Measurements from ENCODE around the gene FGF3.

FGF3 gene

DNA sequence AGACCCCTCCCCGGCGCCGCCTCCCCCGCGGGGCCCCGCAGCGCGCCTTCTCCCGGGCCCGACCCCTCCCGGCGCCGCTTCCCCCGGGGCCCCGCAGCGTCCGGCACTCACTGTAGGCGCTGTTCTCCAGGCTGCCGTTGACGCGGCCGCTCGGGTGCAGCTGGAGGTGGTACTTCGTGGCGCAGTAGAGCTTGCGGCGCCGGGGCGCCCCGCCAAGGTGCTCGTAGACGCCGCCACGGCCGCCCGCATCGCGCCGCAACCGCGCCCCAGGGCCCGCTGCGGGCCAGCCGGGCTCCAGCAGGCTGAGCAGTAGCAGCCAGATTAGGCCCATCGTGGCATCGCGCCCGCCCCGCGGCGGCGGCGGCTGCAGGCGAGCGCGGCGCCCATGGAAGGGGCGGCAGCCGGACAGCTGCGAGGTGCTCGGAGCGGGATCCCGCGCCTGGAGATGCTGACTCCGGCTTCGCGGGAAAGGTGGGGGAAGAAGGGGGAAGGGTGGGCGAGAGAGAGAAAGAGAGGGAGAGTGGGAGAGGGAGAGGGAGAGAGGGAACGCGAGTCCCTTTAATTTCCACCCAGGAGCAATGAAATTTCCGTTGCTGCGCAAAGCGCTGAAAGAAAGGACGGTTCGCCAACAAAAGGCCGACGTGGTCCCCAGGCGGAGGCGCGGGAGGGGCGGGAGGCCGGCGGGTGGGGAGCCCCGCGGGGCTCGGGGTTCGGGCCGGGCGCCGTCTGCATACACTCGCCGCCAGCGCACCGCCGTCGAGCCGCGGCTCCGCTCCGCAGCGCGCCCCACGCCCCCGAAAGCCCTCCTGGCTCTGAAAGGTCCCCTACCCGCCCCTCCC is at the start of gene FGF3:
FGF3 (minus strand) TSS at position 814 of the 839 bp plus-strand sequence; CDS start at position 331, 483 bp downstream.
- no peak for FAIRE-seq

DNA sequence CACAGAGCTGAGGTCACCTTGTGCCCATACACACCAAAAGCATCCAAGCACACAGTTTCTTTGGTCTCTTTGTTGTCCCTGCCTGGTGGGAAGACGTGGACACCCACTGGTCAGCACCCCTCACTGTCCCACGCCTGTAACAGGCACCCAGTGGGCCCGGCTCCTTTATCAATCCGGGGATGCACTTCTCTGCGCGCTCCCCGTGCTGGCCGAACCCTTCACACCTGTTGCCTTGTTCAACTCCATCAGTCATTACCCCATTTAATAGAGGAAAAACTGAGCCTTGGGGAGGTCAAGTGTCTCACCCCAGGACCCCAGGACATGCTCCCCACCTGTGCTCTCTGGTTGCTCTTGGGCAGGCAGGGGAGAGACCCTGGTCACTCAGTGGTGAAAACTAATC is 49.7 kb upstream of the FGF3 start:
- no peak for FAIRE-seq

DNA sequence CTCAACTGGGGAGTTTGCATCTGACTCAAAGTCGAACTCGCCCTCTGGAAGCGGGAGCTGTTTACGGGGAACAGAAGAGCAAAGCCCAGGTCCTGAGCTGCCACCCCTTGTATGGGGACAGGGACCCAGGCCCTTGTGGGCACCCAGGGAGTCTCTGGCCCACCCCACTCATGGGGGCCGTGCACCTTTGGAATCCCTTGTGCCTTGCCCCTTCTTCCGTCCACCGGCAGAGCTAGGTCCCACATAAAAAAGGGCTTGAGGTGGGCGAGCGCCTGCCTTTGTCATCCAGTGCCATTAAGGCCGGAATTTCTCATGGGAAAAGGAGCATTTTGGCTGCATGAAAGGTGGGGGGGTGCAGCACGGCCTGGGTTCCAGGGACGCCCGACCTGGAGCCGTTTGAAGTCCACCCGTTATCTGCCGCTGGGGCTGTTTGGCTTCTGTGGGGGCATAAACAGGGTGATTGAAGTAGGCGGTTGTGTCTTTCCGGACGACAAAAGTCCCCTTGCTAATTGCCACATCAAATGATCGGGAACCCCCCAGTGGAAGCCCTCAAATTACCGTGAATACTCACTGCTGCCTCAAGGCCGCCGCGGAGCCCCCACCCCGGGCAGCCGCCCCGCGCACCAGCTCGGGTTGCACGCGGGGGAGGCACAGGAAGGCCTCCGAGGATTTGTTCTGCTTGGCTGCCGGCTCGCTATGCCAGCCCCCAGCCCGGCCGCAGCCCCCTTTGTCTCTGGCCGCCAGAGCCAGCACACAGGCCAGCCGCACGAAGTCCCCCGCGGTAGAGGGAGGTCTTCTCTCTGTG is 49.0 kb upstream of the FGF3 start:
- no peak for FAIRE-seq

DNA sequence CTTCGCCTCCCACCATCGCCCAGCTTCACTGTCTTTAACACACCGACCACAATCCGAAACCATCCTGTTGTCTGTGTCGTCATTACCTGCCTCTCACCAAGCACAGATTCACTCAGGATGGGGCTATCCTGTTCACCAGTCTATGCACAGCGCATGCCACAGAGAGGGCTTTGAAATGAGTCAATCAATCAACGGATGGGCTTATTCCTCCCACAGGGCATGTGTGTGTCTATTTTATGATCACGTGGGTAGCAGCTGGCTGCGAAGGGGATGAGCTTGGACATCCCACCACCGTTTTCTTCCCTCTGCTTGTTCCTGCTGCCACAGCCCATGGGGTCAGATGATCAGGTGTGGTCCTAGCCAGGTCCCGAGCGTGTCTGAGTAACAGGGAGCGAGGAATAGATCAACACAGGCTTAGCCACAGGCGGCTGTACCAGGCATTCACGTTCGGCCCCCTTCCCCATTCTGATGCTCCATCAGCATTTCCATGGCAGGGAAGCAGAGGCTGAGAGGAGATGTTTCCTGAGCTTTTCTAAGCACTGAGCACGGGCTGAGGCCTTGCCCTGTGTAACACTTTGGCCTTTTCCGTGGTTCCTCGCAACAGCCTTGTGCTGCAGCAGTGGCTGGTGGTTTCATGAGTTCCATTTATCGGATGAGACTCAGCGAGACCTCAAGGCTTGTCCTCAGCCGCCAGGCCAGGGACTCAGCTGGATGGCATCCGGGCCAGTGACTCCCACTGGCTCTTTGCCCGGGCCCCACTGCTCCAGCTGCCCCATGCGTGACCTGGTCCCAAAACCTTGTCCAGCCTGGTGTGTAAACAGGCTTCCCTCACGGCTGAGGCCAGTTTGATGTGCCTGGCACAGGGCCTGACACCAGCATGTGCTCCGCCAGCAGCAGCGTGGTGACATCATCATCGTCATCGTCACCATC is 48.1 kb upstream of the FGF3 start:
- FAIRE-seq, result no peak

DNA sequence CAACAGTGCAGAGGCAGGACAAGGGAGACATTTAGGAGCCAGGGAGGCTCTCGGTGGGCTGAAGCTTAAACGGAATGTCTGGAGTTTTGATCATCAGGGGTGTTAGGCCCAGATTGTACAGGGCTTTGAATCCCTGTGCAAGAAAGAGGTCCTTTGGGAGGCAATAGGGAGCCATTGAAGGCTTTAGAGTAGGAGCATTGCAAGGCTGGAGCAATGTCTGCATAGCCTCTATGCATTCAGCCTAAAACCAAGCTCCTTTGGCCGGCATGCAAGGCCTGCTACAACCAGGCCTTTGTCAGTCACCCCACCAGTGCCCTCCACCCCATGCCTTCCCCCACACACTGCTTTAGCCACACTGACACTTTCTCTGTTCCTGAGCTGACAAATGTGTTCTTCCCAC is 47.4 kb upstream of the FGF3 start:
- FAIRE-seq, result no peak

DNA sequence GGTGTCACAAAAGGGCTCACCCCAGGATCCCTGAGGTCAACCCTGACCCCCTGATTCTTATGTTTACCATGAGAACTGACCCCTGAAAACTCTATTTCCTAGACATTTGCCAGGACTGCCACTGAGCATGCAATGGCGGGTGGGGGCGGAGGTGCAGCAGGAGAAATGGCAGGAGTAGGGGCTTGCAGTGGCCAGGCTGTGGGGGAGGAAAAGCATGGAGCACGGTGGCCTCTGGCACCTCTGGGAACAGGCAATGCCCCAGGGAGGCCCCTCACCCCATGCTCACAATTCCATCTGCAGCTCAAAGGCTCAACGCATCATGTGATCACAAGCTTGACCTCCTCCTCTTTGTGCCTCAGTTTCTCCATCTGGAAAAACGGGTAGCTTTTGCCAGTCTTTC is 46.5 kb upstream of the FGF3 start:
- FAIRE-seq, result no peak

DNA sequence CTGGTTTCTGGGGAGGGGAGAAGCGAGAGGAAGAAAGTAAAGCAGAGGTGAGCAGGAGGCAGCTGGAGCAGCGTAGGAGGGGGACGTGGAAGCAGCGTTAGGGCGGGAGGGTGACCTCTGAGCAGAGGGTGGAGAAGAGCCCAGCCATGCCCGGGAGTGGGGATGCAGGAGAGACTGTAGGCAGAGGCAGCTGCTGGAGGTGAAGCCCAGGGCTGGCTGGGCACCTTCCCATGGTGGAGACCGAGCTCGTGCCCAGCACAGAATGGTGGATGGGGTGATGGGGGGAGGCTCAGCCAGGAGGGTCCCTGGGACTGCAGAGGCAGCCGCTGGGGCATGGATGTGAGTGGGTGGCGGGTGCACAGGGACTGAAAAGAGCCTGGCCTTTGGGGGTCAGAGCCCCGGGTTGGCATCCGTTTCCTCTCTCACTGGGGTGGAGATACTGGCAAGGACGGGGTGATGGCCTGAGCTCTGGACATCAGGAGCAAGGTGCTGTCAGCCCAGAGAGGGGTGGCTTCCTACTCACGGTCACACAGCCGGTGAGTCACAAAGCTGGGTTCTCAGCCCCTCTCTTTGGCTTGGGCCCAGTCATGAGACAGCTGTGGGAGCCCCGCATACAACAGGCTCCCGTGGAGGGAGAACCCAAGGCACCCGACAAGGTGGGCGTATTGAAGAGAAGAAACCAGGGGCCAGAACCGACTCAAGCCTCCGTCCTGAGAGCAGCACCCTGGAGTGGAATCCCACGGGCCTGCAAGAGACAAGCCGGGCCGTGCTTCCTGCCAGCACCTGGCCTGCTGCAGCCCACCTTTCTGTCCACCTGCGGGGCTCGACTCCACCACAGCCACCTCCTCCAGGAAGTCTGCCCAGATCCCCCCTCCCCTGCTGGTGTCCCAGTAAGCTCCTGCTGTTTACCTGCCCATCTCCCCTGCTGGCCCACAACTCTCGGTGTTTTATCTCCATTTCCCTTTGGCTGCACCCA is 45.8 kb upstream of the FGF3 start:
- FAIRE-seq, result no peak

DNA sequence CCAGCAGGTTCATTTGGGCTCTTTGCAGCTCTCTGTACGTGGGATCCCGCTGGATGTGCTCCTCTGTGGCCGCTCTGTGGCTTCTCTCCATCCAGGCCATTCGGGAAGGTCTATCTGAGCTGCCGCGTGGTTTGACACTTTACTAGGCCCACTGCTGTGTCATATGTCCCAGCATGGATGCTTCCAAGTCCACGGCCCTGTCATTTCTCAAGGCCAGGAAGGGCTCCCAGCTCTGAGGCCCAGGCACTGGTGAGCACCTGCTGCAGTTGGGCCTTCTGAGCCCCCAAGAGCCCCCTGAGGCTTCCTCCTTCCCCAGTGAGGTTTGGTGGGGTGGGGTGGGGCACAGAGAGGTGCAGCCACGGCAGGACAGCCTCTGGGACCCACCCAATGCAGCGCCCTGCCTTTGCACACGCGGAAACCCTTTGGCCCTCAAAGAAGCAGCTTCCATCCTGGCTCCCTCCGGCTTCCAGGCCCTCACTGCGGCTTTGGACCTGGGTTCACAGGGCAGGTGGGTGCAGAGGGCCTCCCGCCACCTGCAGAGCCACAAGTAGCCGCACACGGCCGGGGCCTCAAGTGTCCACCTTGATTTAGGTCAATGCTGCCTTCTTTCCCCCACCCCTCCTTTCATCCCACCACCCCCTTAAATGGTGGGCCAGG is 44.5 kb upstream of the FGF3 start:
- no peak for FAIRE-seq

DNA sequence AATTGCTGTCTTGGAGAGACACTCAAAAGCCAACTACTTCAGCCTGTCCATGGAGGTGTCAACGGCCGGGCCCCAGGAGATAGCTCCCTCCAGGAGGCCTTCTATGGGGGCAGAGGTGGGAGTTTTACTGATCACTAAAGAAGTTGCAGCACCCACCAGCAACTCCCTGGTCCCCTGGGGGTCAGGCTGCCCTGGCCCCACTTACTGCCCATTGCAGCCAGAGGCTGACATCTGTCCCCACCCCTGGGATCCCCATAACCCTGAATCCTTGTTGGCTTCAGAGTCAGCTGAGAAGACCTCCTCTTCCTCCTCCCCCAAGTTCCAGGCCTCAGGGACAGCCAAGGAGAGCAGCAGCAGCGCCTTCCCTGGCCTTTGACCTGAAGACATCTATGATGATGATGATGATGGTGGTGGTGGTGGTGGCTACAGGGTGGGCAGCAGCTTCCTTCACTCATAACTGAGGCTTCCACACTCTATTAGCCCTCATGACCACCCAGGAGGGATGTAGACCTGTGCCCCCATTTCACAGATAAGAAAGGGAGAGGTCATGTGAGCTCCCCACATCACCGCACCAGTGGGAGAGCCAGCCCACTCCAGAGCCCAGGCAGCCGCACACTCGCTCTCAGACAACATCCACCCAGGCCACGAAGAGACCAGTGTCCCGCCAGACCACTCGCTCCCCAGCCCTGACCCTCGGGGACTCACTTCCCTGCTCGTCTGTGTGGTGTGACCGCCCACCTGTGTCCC is 43.8 kb upstream of the FGF3 start:
- no peak for FAIRE-seq

DNA sequence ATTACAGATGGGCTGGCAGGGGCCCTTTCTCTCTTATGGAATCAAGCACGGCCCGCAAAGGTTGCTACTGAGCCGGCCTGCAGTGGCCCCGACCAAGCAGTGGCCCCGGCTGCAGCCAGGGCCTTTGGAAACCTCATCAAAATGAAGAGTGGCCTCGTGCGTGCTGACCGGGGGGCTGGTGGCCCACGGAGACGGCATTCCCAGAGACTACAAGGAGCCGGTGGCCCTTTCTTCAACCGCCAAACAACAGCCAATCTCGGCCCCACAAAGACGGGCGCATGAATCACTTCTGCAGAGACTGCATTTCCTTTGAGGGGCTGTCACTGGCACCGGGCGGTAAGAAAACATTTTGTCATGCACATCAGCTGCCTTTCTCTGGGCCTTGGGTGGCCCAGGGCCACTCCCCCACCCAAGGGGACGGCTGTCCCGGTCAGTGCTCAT is 43.1 kb upstream of the FGF3 start:
- FAIRE-seq, result no peak

DNA sequence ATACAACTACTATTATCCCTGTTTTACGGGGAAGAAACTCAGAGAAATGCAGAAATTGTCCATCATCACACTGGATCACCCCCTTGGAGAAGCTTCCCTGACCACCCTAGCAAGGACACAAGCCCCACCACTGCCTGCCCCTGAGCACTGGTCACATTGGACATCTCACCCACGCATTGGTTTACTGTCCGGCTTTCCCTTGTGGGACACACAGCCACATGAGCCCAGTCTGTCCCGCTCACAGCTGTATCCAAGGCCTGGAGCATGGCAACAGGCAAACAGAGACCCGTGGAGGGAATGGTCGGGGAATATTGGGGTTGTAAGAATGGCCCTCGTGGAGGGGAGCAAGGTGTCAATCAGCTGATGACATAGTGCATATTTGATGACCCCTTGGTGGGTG is 42.7 kb upstream of the FGF3 start:
- FAIRE-seq, result no peak

DNA sequence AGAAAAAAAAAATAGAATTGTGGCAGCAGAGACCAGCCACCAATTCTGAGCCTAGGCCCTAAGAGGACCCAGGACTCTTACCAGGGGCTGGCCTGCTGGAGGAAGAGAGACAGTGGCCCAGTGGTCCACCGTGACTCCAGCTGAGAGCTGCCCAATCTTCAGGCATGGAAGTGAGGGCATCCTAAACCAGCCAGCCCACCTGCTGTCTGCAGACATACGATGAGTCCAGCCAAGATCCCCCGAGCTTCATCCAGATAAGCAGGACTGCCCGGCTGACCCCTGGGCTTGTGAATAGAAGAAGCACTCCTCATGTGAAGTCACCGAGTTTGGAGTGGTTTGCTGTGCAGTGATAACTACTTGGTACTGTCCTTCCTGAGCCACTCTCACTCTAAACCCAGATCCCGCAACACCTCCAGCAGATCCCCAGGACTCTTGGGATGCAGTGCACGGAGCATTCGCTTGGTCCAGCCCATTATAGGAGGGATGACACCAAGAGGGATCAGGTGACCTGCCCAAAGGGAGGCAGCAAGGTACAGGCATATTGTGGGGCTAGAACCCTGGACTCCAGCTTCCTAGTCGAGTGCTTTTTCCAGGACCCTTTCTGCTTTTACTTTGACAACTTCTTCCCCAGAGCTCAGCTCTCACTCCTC is 41.7 kb upstream of the FGF3 start:
- FAIRE-seq, result no peak

DNA sequence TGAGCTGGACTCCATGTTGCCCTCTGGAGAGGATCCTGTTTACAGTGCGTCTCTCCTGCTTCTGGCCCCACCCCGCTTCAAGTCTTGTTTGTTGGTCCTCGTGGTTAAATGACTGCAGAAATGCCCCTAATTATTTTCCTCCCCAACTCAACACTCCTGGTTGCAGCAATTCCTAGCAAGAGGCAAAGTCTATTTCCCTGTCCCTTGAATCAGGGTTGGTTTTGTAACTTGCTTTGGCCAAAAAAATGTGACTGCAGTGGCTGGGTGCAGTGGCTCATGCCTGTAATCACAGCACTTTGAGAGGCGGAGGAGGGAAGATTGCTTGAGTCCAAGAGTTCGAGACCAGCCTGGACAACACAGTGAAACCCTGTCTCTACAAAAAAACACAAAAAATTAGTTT is 41.0 kb upstream of the FGF3 start:
- FAIRE-seq, result no peak

DNA sequence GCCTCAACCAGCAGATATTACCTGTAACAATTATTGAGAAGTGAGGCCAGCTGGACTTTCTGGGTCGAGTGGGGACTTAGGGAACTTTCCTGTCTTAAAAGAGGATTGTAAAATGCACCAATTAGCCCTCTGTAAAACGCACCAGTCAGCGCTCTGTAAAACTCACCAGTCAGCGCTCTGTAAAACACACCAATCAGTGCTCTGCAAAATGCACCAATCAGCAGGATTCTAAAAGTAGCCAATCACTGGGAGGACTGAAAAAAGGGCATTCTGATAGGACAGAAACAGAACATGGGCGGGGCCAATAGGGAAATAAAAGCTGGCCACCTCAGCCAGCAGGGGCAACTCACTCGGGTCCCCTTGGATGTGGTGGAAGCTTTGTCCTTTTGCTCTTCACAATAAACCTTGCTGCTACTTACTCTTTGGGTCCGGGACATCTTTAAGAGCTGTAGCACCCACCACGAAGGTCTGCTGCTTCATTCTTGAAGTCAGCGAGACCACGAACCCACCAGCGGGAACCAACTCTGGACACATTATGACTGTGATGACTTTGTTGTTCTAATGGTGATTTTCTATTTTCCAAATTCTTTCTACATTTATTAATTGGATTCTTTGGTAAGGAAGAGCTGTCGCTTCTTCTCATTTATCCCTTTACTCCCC is 40.2 kb upstream of the FGF3 start:
- FAIRE-seq, result no peak

DNA sequence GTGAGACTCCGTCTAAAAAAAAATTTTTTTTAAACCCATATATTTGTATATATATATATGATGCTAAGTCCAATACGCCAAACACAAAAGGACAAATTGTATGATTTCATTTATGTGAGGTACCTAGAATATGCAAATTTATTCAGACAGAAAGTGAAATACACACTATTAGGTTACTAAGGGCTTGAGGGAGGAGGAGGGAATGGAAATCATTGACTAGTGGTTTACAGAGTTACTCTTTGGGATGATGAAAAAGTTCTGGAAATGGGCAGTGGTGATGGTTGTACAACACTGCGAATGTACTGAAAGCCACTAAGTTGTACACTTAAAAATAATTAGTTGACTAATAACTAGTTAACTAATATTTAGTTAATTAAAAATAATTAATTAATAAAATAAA is 36.2 kb upstream of the FGF3 start:
- FAIRE-seq, result no peak

DNA sequence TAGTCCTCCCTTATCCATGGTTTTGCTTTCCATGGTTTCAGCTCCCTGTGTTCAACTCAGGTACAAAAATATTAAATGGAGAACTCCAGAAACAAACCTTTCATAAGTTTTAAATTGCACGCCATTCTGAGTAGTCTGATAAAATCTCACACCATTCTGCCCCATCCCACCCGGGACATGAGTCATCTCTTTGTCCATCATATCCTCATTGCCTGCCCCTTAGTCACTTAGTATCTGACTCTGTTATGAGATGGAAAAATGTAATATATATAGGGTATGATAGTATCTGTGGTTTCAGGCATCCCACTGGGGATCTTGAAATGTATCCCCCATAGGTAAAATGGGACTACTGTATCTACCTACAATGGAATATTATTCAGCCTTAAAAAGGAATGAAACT is 35.5 kb upstream of the FGF3 start:
- FAIRE-seq, result no peak

DNA sequence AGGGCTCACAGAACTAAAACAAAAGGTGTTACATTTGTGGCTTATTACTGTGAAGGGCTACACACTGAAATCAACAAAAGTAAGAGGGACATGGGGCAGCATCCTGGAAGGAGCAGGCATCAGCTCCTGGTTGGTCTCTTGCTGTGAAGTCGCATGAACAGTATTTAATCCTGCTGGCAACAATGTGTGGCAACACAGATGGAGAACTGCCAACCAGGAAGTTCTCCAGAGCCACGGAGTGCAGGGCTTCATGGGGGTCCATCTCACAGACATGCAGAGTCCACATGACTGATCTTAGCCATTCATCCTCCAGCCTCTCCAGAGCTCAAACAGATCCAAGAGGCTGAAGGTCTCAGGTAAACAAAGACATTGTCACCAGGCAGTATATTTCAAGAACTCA is 32.8 kb upstream of the FGF3 start:
- FAIRE-seq, result no peak

DNA sequence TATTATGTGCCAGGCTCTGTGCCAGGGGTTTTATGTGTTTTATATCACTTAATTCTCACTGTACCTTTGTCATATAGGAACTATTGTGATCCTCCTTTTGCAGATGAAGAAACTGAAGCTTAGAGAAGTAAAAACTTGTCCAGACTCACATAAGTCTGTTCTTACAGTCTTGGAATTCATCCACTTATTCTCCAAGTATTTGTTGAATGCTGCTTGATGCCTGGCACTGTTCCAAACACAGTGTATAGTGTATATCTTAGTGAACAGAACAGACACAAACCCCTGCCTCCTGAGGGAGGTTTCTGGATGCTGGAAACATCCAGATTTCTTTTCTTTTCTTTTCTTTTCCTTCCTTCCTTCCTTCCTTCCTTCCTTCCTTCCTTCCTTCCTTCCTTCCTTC is 29.0 kb upstream of the FGF3 start:
- no peak for FAIRE-seq

DNA sequence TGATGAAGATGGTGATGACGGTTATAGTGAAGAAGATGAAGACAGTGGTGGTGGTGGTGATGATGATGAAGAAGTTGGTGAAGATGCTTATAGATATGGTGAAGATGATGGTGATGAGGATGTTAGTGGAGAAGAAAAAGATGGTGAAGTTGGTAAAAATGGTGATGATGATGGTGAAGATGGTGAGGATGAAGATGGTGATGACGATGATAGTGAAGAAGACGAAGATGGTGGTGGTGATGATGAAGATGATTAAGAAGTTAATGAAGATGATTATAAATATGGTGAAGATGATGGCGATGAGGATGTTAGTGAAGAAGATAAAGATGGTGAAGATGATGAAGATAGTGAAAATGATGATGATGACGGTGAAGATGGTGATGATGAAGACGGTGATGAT is 25.2 kb upstream of the FGF3 start:
- FAIRE-seq, result no peak

Data from G401.6 (cell line).